ENCODE data around the gene HES5.

Gene HES5

DNA sequence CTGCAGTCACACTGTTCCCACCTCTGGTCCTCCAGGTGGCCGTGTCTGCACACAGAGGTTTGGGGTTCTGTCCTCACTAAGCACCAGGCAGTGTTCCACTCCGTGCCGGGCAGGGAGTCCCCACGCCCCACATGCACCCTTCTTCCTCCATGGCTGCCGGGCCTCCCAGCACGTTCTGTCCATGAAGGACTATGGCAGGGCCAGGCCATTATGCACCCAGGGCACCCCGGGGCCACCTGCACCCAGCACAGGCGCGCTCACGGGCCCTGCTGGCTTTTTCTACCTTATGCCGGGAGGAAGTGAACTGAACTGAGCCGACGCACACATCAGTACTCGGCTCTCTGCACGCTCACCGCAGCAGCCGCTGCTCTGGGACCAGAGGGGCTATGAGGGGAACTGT is 13.9 kb downstream of the HES5 start:
- Histone ChIP-seq H3K4me3 (no peak overlapping the region), H3K27ac (no peak overlapping the region)
- no peak for DNase-seq (ENCODE audit: low spot score)
- TF ChIP-seq CTCF (IDR thresholded peaks at IDR 0.05), result no peak

DNA sequence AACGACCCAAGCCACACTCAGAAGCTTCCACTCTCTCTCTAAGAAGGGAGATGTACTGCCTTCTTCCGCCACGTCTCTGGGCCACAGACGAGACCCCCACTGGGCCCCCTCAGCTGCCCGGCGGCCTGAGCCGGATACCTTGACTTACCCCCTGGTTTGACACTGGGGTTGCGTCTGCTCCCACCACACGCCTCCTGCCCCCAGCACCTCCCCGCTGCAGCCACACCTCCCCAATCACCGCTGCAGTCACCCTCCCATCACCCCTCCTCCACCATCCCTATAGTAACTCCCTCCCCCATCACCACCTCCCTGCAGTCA is 14.3 kb downstream of the HES5 start:
- no peak for TF ChIP-seq CTCF (IDR thresholded peaks at IDR 0.05)
- Histone ChIP-seq H3K4me3 (no peak overlapping the region), H3K27ac (no peak overlapping the region)
- DNase-seq (ENCODE audit: low spot score), result no peak

GRCh38 chr1:2514863-2515762 is 14.9 kb downstream of the HES5 start:
- no peak overlapping the region for H3K4me3 ChIP-seq
- DNase-seq (ENCODE audit: low spot score), result no peak
- TF ChIP-seq CTCF (IDR thresholded peaks at IDR 0.05), result no peak
- H3K27ac ChIP-seq, result no peak overlapping the region

- no peak for DNase-seq (ENCODE audit: low spot score)
- TF ChIP-seq CTCF (IDR thresholded peaks at IDR 0.05), result no peak
- no peak overlapping the region for H3K4me3 ChIP-seq
- H3K27ac ChIP-seq, result no peak overlapping the region
Measured at GRCh38 chr1:2513939-2514652, 16.0 kb downstream of the HES5 start.

DNA sequence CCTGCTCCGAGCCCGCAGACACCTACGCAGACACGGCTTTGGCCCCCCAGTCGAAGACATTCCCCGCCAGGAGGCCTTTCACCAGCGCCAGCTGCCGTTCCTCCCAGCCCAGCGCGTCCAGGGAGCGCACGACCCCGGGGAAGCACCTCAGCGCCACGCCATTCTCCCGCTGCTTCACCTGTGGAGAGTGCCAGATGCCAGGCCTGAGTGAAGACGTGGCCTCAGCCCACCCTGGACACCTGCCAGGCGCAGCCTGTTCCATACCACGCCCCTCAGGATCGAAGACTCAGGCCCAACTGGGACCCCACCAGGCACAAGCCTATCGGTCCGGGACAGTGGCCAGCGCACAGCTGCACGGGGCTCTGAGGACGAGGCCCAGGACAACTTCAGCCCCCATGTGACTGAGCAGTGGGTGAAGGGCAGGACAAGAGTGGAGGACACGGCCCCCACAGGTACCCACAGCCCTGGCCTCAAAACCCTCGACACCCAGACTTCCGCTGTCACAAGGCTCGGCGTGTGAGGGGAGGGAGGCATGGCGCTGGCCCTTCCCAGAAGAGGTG is 17.1 kb downstream of the HES5 start:
- DNase-seq (ENCODE audit: low spot score), result no peak
- H3K4me3 ChIP-seq, result no peak overlapping the region
- no peak for TF ChIP-seq CTCF (IDR thresholded peaks at IDR 0.05)

GRCh38 chr1:2510366-2511155 is 19.5 kb downstream of the HES5 start:
- Histone ChIP-seq H3K27ac (no peak overlapping the region), H3K4me3 (no peak overlapping the region)
- DNase-seq (ENCODE audit: low spot score), result no peak
- no peak for TF ChIP-seq CTCF (IDR thresholded peaks at IDR 0.05)

More for the DNA sequence above, 17.1 kb downstream of the HES5 start:
- no peak overlapping the region for H3K27ac ChIP-seq
